Retinal pigment epithelial cell (primary cell): Measurements from ENCODE around the gene TIMM50.

Experiments
- DNase-seq: peaks from one replicate; pipeline ENCODE4 v3.0.0-alpha.2; 2010; ENCODE audit warnings: low read depth
- H3K4me3 ChIP-seq: 2 replicates; pipeline ENCODE4 v1.5.1; 2011; ENCODE audit warnings: mild to moderate bottlenecking, low read length, control low read depth, moderate library complexity
- CTCF ChIP-seq: conservative IDR thresholded peaks from 2 replicates; pipeline ENCODE4 v1.5.1; 2011; ENCODE audit warnings: low read depth, low read length, control low read depth, inconsistent platforms

Gene TIMM50

GRCh38 chr19:39480337-39481228 is at the start of gene TIMM50:
TSS of gene TIMM50 (plus strand) at chr19:39480838. CDS start at chr19:39480854, 16 bp downstream.
- peak; percentile 80 for DNase-seq
- TF ChIP-seq CTCF, result no peak
- peak within 1 kb of the TSS; percentile 98 for H3K4me3 ChIP-seq

GRCh38 chr19:39432677-39433025 is 48.0 kb upstream of the TIMM50 start:
- H3K4me3 ChIP-seq, result no peak overlapping the region
- no peak for DNase-seq
- TF ChIP-seq CTCF, result no peak

- no peak for TF ChIP-seq CTCF
- no peak for DNase-seq
- H3K4me3 ChIP-seq, result no peak overlapping the region
Measured at GRCh38 chr19:39433480-39434079, 47.1 kb upstream of the TIMM50 start.

GRCh38 chr19:39434123-39435076 is 46.2 kb upstream of the TIMM50 start:
- TF ChIP-seq CTCF, result no peak
- DNase-seq, result no peak
- H3K4me3 ChIP-seq, result peak overlapping the region; percentile 99

- TF ChIP-seq CTCF, result no peak
- peak within 1 kb of the TSS; percentile 99 for H3K4me3 ChIP-seq
- peak; percentile 86 for DNase-seq
Measured at GRCh38 chr19:39435499-39436349, 44.9 kb upstream of the TIMM50 start, which contains the start of gene RPS16. TSS of gene RPS16 (minus strand) at chr19:39435949. CDS start at chr19:39435895, 54 bp downstream.

GRCh38 chr19:39436350-39436716 is 44.3 kb upstream of the TIMM50 start:
- TF ChIP-seq CTCF, result no peak
- H3K4me3 ChIP-seq, result peak overlapping the region; percentile 99
- no peak for DNase-seq
